Ascending aorta (tissue), 2 donors: ENCODE results near the gene R3HCC1L. TPM values are rescaled to one million over a fixed set of nuclear protein-coding genes. Genes with fewer than 3 reads are reported as not detected.
"Not testable (repeated sequence)": the region's sequence is repeated elsewhere in the genome, so short reads cannot be mapped to it uniquely, and the experiment has no call there.

Experiments used
- DNase-seq, 2 donors: peaks; one replicate each; pipeline ENCODE4 v3.0.0-alpha.2; 2019; ENCODE audit warnings: low spot score in 2 of 2
- H3K27ac ChIP-seq, 2 donors: fragments of 200-600 bp; sonication (generic); one replicate each; pipeline ENCODE4 v1.5.1; 2016 to 2017; ENCODE audit warnings: mild to moderate bottlenecking in 1 of 2
- H3K27me3 ChIP-seq: fragments of 200-600 bp; sonication (generic); one replicate; pipeline ENCODE4 v1.5.1; 2017
- H3K36me3 ChIP-seq, 2 donors: fragments of 200-600 bp; sonication (generic); one replicate each; pipeline ENCODE4 v1.5.1; 2016
- H3K4me1 ChIP-seq, 2 donors: fragments of 200-600 bp; sonication (generic); one replicate each; pipeline ENCODE4 v1.5.1; 2016 to 2017; ENCODE audit warnings: mild to moderate bottlenecking in 1 of 2
- H3K4me3 ChIP-seq, 2 donors: fragments of 200-600 bp; sonication (generic); one replicate each; pipeline ENCODE4 v1.5.1; 2016 to 2017; ENCODE audit warnings: mild to moderate bottlenecking in 1 of 2
- H3K9me3 ChIP-seq, 2 donors: fragments of 200-600 bp; sonication (generic); one replicate each; pipeline ENCODE4 v1.5.1; 2016
- intact Hi-C: fragments of 100-400 bp; cut with DNase I; formaldehyde crosslinking; loops from one replicate; pipeline ENCODE4 v1.15.1; 2023
- total RNA-seq: library from RNA; depleted of rRNA; stranded (reverse); fragments of >200 nt; gene quantifications from one replicate; pipeline ENCODE4 v1.1.0, GENCODE V29; 2016
- TF ChIP-seq, protein P1 (sequence below), 3 experiments: fragments of 200-600 bp in 2 of 3; fragments of 450-650 bp in 1 of 3; sonication (generic) in 2 of 3; IDR thresholded peaks; one replicate each; pipeline ENCODE4 v1.5.1; 2016 to 2019; ENCODE audit warnings: antibody characterized with exemption in 3 of 3, mild to moderate bottlenecking in 1 of 3, moderate library complexity in 1 of 3

Gene R3HCC1L
- total RNA-seq, 1 donor from 2014 or later = 3.1 TPM

DNA sequence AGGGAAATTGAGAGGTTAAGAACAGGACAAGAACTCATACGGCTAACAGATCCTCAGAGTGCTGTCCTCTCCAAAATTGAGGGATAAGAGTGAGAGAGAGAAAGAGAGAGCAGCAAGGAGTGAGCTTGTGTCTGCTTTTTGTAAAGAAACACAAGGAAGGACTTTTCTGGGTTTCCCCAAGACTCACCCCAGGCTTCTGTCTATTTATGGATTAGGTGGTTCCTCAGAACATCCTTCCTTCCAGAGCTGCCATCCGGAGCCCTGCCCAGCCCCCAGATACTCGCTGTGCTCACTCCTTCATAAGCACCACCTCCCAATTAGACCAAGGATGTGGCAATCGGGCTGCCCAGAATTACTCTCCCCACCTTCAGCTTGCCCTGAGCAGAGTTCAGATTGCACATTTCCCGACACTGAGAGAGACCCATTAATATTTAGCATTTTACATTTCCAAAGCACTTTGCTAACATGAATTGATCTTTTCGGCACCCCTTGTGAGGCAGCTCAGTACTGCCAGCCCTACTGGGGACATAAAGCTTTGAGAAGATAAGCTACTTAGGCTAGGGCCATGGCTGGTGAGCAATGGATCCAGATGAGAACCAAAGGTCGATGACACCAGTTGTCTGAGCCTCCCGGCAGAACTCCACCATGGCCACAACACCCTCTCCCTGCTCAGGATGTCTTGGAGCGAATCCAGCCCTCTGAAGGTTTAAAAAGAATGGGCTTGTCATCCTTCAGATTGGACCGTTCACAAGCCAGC lies 19.2 kb upstream of the R3HCC1L start:
- intact Hi-C loops = no loop called here
- H3K27me3 ChIP-seq = no peaks in the 10 kb centered on the region

DNA sequence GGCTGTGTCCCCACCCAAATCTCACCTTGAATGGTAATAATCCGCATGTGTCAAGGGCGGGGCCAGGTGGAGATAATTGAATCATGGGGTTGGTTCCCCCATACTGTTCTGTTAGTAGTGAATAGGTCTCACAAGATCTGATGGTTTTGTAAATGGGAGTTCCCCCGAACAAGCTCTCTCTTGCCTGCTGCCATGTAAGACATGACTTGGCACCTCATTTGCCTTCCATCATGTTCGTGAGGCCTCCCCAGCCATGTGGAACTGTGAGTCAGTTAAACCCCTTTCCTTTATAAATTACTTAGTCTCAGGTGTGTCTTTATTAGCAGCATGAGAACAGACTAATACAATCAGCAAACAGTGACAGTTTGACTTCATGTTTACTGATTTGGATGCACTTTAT lies 14.6 kb upstream of the R3HCC1L start:
- no peak for DNase-seq
- H3K4me3 ChIP-seq = no peak overlapping the region
- intact Hi-C loops = no loop called here
- no peaks in the 10 kb centered on the region for H3K27me3 ChIP-seq
- H3K9me3 ChIP-seq = peaks cover 0 to 8% of the 10 kb centered on the region in 2 donors
- H3K27ac ChIP-seq = no peak overlapping the region
- TF ChIP-seq, protein P1, sequence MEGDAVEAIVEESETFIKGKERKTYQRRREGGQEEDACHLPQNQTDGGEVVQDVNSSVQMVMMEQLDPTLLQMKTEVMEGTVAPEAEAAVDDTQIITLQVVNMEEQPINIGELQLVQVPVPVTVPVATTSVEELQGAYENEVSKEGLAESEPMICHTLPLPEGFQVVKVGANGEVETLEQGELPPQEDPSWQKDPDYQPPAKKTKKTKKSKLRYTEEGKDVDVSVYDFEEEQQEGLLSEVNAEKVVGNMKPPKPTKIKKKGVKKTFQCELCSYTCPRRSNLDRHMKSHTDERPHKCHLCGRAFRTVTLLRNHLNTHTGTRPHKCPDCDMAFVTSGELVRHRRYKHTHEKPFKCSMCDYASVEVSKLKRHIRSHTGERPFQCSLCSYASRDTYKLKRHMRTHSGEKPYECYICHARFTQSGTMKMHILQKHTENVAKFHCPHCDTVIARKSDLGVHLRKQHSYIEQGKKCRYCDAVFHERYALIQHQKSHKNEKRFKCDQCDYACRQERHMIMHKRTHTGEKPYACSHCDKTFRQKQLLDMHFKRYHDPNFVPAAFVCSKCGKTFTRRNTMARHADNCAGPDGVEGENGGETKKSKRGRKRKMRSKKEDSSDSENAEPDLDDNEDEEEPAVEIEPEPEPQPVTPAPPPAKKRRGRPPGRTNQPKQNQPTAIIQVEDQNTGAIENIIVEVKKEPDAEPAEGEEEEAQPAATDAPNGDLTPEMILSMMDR (IDR thresholded peaks at IDR 0.05) = no peak
- H3K36me3 ChIP-seq = no peaks in the 10 kb centered on the region
- no peaks in the 10 kb centered on the region for H3K4me1 ChIP-seq

More for the DNA sequence above, 19.2 kb upstream of the R3HCC1L start:
- Histone ChIP-seq H3K4me3 (no peak overlapping the region), H3K9me3 (no peaks in the 10 kb centered on the region), H3K27ac (no peak overlapping the region), H3K36me3 (no peaks in the 10 kb centered on the region), H3K4me1 (no peaks in the 10 kb centered on the region)
- DNase-seq = no peak
- TF ChIP-seq, protein P1 (IDR thresholded peaks at IDR 0.05) = no peak

DNA sequence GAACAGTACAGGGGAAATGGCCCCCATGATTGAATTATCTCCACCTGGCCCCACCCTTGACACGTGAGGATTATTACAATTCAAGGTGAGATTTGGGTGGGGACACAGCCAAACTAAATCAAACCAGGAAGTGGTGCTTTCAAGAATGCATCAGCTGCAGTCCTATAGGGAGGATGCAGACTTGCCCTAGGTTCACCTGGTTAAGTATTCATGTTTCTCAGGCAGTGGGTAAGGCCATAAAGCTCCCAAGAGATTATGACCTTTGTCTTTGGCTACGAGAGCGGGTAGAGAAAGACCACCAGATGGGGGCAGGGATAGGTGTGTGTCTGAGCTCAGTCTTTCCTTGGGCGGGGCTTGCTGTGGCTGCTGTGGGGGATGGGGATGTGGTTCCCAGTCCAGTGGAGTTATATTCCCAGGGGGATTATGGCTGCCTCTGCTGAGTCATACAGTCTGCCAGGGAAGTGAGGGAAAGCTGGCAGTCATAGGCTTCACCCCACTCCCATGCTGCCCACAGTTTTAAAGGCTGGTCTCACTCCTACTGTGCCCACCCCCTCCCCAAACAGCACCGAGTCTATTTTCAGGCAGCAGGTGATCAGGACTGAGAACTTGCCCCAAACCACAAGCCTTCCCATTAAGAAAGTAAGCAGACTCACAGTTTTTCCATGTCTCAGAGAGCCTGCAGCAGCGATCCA lies 8.4 kb upstream of the R3HCC1L start:
- TF ChIP-seq, protein P1 (IDR thresholded peaks at IDR 0.05) = no peak
- no peaks in the 10 kb centered on the region for H3K27me3 ChIP-seq
- peaks cover 0 to 8% of the 10 kb centered on the region in 2 donors for H3K9me3 ChIP-seq
- intact Hi-C loops = no loop called here
- H3K4me1 ChIP-seq = no peaks in the 10 kb centered on the region
- H3K4me3 ChIP-seq = no peak overlapping the region
- H3K36me3 ChIP-seq = no peaks in the 10 kb centered on the region
- no peak overlapping the region for H3K27ac ChIP-seq
- DNase-seq = no peak

DNA sequence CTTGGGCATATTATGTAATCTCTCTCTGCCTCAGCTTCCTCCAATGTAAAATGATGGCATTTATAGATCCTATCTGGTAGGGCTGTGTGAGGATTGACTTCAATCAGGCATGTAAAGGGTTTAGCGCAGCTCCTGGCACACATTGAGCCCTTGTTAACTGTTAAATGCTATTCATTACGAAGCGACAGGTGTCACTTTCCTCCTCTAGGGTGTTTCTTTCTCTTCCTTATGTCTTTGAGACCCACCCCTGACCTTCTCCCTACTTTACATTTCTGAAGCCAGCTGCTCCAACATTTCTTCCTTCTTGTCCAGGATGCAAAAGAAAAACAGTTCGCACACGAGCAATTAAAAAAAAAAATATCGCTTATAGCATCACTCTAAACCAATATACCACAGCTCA lies 5.7 kb upstream of the R3HCC1L start:
- no peak for DNase-seq
- Histone ChIP-seq H3K4me3 (no peak overlapping the region), H3K9me3 (no peaks in the 10 kb centered on the region), H3K27ac (no peak overlapping the region), H3K27me3 (no peaks in the 10 kb centered on the region), H3K4me1 (no peaks in the 10 kb centered on the region), H3K36me3 (no peaks in the 10 kb centered on the region)
- TF ChIP-seq, protein P1 (IDR thresholded peaks at IDR 0.05) = no peak
- intact Hi-C loops = no loop called here

DNA sequence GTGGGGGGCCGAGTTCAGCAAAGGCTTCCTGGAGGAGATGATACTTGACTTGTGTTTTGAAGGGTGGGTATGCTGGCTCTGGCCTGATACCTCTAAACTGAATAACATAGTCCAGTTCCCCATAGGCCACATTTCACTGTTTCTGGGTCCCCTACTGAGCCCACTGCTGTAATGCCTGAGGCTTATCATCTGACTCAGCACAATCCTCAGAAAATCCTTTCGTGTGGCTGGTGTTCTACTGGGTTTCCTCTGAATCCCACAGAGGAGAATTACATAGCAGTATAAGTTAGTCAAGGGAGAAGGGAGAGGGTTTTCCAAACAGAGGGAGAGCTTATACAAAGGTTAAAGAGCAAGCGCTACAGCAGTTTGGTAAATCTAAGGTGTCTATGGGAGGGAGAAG lies 2.8 kb upstream of the R3HCC1L start:
- Histone ChIP-seq H3K9me3 (no peaks in the 10 kb centered on the region), H3K4me3 (no peak overlapping the region), H3K27me3 (no peaks in the 10 kb centered on the region), H3K36me3 (no peaks in the 10 kb centered on the region), H3K4me1 (peaks cover 0 to 6% of the 10 kb centered on the region in 2 donors), H3K27ac (no peak overlapping the region)
- intact Hi-C loops = loop anchor here (5.0 to 10.0 kb wide), 3 partner anchors 417 to 1603 kb away; partner anchors contain the start of genes ARHGAP19, COX15, CUTC and MARVELD1
- no peak for DNase-seq
- TF ChIP-seq, protein P1 (IDR thresholded peaks at IDR 0.05) = no peak

DNA sequence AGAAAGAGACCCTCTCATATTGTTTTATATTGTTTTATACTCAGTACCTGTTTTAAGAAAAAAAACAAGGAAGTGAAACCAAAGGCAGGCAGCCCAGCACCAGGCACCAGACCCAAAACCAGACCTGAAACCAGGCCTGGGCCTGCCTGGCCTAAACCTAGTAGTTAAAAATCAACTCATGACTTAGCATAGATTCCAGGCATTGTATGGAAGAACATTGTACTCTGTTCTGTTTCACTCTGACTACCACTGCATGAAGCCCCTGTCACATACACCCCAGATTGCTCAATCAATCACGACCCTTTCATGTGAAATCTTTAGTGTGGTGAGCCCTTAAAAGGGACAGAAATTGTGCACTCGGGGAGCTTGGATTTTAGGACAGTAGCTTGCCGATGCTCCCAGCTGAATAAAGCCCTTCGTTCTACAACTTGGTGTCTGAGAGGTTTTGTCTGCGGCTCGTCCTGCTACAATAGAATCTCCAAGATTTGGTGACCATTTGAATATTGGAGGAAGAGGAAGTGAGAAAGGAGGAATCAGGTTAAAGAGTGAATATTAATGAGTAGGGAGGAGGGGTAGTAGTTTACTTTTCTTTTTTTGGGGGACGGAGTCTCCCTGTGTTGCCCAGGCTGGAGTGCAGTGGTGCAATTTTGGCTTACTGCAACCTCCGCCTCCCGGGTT lies 1.2 kb upstream of the R3HCC1L start:
- not testable (repeated sequence) for H3K4me3 ChIP-seq, H3K27me3 ChIP-seq, H3K36me3 ChIP-seq, DNase-seq, H3K9me3 ChIP-seq, H3K4me1 ChIP-seq, H3K27ac ChIP-seq
- intact Hi-C loops = loop anchor here (5.0 to 10.0 kb wide), 3 partner anchors 418 to 1602 kb away; partner anchors contain the start of genes ARHGAP19, COX15, CUTC and MARVELD1
